ENCODE data around the gene FGF10.

The FGF10 gene

DNA sequence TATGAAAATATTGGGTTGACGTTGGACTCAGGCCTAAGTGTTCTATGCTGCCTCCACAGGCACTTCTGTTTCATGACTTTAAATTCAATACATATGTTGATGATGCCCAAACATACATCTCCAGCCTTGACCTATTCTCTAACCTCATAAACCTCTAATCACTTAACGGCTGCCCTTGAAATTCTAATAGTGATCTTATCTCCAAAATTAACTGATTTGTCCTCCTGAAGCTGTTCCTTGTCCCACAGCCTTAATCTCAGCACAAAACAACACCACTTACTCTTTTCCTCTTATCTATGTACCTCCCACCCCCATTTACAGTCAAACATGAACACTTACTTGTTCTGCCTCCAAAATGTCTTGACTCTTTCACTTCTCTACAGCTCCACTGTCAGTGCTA is 43.3 kb downstream of the FGF10 start:
- no peak for FAIRE-seq

DNA sequence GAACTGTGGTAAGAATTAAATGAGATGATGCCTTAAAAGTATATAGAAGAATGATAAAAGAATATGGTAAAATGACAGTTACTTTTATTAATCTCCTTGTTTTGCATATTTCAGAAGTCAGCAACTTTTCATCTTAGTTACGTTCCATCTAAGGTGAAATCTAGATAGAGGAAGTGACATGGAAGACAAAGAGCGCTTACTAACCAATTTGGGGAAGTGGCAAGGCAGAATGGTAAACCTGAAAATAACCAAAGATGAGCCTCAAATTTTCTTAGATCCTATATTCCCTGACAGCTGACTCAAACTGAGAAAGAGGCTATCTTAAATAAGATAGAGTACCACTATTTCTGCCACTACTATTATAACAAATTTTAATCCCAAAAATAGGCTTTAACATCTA is 52.5 kb downstream of the FGF10 start:
- no peak for FAIRE-seq

DNA sequence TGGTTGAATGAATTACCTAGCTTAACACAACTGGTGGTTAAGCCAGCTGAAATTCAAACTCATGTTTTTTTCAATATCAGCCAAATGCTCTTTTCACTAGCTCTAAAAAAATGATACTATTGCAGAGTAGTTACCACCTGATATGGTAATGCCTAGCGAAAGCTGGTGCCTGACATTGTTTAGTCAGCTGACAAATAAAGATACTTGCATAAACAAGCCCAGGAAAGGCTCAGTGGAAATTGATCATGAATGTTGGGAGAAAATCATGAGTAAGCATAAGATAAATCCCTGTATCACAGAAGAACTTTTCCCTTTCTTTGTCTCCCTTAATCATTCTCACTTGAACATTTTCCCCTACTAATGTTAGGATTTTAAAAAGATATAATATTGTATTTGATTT is 54.6 kb downstream of the FGF10 start:
- no peak for FAIRE-seq

DNA sequence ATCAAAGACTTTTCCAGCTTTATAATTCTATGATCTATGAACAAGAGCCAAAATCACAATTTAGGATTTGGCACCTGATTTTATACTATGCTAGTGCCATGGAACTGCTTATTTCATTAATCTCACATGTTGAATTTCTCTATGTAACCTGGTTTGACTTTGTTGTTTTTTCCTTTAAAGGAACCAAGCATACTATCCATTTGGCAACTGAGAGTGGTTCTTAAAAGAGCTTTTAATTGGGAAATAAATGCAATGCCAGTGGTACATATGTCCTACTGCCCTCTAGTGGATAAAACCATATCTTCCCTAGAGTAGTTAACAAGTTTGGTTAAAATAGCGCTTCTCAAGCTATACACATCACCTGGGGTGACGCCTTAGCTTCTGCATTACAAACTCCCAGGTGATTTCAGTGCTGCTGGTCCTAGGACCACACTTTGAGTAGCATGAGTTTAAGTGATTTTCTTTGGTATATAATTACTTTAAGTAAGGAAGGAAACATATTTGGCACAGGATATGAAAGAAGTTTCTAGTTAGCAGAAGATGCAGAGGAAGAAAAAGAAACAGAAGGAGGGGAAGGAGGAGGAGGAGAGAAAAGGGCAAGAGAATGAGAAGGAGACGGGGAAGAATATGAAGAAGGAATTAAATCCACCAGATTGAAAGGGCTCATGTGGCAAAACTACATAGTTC is 56.8 kb downstream of the FGF10 start:
- no peak for FAIRE-seq

DNA sequence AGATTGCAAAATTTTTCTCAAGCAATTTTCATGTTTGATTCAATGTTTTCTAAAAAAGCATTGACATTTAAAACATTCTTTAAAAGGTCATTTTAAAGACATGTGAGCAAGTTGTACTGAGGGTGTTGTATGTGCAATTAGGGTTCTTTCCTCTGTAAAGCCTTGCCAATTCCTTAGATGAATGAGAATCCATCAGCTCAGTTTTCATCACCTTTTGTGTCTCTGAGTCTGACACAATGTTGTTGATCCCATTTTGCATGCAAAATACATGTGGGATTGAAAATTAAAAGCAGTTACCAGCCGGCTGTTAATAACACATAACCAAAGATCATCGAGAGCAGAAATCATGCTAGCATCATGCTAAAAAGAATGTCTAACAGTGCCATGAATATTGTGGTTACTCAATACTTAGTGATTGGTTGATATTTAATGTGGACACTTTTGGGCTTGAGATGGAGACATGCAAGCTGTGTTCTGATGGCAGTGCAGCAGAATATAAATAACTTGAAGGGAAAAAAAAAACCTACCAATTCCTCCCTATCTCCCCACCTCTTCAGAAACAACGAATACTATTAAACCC is 57.7 kb downstream of the FGF10 start:
- no peak for FAIRE-seq

DNA sequence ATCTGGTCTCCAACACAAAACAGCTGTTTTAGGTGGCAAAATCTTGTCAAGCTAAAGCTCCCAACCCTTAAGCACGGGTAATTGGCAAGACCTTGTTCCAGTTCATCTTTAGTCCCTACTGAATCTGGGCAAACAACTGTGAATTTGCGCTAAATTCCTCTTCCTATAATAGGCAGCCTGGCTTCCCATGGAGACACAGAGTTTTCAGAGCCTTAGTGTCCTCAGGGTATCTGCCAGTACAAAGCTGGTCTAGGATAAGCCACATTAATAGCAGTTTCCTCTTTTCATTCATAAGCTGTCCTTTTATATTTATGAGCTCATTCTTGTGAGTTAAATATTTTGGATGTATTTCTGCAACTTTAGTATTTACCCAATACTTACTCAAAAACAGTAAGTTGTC is 59.5 kb downstream of the FGF10 start:
- FAIRE-seq = no peak

DNA sequence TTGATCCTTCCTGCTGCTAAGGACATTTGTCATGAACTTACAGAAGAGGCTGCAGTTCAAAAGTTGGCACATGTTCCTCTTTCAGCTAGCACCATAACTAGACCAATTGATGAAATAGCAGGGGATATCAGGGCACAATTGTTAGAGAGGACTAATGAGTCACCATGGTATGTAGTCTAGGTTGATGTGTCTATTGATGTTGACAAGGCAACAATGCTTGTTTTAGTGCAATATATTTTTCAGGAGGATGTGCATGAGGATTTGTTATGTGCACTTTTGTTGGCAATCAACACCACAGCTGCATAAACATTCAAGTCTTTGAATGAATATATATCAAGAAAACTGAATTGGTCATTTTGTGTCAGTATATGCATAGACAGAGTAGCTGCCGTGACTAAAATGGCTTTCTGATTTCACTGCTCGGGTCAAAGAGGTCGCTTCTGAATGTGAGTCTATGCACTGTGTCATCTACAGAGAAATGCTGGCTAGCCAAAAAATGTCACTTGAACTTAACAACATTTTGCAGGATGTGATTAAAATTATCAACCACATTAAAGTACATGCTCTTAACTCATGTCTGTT is 68.0 kb downstream of the FGF10 start:
- no peak for FAIRE-seq

DNA sequence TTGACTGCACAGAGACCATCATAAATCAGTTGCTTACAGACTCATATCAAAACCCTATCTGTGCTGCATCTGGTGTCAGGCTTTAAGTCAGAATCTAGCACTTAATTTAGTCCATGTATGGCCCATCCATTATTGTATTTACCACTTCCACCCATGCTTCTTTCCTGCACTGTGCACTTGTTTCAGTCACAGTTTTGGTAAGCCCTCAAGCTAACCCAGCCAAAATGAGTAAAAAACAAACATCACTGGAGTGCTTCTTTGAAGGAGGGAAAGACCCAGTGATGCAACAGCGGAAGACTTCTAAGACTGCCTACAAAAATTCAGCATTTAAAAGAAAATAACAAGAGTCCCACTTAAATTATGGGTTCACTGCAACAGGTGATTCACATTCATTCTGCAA is 69.0 kb downstream of the FGF10 start:
- no peak for FAIRE-seq

DNA sequence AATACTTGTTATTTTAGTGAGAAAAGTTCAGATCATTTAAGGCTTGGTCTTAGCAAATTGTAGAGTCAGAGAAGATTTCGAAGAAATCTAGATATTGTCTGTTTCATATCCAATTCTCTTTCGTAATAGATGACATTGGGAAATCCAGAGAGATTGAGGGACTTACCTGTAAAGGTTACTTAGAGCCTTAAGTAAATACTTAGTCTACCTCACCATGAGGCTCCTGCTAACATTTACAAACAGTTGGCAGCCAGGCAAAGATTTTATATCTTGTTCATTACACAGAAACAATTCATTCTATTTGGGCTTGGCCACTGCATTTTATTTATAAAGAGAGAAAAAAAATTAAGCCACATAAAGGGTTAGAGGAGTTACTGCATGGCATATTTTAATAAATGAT is 70.3 kb downstream of the FGF10 start:
- no peak for FAIRE-seq

DNA sequence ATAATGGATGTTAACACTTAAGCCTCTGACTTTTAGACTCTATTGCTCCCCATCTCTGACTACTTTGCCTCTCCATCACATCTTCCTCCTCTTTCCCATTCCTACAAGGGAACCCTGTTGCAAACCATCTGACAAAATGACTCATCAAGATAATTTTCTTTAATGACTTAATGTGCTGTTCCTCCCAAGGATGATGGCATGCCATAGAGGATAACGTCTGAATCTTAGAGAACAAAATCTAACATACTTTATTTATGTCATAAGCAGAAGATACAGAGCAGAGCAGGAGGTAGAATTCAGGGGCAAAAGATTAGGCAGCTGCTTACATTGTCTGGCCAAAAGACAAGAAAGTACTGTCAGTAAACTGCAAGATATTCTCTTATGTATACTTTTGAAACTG is 76.8 kb downstream of the FGF10 start:
- FAIRE-seq = no peak

DNA sequence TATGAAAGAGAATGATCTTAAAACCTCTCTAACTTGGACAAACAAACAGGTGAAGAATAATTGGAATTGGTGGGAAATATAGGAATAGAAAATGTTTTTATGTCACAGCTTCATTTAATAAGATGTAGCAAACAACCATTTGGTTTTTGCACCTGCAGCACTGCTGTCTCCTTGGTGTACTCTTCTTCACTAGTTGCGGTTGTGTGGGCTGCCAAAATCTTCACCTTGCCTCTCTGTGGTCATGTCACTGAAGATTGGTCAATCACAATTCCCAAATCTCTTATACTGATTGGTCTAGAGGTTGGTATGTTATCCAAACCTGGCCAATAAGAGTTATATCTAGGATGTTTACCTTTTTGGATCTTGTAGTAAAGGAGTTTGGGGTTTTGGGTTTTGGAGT is 88.7 kb downstream of the FGF10 start:
- no peak for FAIRE-seq

DNA sequence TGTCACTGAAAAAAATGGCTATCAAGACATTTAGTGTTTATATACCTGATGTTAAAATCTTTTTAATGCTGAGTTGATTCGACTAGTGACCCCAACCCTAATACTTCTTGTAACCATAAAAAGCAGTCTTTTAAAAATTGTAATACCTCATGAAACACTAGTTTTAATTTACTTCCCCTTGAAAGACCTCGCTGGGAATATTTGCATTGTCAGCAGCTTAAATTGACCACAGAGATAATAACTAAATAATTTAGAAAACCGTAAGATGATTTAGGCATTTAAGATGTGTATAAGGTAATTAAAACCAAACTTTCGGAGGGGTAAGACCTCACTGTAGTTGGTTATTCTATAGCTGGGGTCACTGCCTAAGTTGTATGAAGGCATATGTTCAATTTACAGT is 89.8 kb downstream of the FGF10 start:
- no peak for FAIRE-seq

DNA sequence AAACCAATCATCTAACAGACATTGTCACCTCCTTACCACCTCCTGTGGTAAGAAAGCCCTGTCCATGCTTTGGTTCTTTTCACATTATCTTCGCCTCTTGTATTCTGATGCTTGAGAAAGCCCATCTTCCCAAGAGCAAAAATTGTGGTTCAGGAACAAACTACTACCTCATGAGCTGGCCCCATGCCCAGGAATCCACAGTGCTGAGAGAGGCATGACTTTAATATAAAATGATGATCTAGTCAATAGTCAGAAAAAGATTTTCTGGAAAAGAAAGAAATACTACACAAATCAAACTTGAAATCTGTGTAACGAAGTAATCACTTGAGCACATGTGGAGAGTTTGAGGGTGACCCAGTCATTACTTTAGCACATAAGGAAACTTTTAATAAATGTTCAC is 94.7 kb downstream of the FGF10 start:
- no peak for FAIRE-seq

DNA sequence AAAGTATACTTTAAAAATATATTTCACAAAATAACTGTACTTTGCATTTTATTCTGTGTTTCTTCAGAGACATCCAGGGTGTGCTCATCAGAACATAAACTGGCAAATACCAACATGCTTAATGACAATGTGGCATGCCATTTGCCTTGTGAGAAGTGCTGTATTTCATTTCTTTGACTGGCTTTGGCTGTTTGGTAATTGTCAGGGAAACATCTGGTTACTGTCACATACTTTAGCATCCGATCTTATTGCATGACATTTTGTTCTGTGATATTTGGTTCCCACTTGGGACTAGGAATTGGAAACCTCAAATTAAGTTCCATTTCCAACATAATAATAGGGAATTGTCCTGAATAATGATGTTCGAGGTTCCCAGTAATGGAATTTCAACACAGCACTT is 96.5 kb downstream of the FGF10 start:
- FAIRE-seq = no peak

DNA sequence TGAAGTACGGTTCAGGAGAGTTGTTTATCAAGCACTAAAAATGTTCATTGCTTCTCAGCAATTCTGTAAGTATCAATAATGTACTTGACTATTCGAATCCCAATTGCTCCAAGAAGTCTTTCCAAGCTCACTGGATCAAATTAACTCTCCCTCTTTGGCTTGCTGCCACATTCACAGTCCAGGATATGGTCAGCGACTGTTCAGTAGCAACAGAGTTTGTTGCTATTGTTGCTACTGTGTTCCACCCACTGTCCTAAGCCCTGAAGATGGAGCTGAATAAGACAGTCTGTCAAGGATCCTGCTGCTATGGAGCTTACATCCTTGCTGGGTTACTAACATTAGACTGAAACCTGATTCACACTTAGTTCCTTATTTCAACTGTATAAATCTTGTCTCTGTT is 110.8 kb downstream of the FGF10 start:
- no peak for FAIRE-seq

DNA sequence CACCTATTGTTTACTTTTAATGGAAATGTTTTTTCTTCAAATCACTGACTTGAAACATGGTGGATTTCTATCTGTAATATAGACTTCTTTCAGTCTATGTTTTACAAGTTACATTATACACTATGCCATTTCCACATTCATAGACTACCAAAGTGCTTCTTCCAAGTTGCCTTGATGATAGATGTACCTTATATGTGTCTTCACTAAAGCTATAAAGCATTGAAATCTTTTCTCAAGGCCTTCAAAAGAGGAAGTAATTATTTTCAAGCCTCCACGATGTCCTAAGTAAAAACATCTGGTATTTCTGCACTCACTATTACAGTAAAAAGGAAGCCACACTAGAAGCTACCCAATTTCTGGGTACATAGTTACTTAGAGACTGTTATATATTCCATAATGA is 113.3 kb downstream of the FGF10 start:
- FAIRE-seq = no peak

DNA sequence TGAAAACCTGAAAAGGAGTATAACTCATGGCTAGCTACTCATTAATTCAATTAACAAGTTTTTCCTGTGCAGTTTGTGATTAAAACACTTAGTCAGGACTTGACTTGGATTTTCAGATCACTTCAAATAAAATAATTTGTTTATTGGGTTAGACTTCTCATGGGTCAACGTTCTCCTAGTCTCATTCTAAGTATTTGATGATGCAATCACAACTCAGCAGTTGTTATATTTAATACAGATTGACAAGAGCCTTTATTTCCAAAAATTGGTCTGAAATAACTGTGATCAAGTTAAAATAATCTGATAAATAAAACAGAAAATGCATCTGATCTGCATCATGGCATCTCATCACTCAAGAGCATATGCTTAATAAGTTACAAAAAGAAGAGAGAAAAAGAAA is 113.9 kb downstream of the FGF10 start:
- FAIRE-seq = no peak

DNA sequence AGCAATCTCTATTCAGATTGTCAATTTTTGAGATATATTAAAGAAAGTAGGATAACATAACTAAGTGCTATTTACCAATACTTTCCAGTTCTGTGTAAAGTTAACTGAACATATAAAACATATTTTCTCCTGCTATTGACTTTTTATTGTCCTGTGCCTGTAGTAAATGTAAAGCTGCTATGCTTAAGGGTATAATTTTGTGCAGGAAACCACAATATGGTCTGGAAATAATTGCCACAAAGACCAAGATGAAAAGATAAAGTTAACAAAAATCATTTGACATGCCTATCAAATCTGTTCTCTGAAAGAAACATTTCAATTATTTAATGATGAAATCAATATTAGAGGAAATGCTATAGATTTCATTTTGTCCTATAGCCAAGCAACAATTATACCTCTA is 121.3 kb downstream of the FGF10 start:
- FAIRE-seq = no peak

DNA sequence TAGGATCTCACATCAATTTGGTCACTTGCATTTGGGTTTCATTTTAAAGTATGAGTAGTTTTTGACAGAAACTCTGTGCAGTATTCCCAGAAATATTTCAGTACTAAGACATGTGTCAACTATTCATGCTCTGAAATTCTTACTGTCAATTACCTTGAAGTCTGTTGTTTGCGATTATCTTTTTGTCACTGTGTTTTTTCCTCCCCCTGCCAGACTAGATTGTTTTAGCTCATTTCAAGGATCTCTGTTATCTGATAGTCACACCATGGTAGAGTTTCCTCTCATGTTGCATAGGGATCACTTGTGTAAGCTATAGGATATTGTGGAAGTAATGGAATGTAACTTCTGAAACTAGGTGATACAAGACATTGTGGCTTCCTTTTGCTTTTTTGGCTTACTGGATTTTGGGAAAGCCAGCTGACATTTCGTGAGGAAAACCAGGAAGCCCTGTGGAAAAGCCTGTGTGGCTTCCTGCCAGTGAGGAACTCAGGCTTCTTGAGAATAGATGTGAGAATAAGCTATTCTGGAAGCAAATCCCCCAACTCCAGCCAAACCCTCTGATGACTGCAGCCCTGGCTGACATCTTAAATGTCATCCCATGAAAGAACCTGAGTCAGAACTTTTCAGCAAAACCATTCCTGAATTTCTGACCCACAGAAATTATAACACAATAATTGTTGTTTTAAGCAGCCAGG is 122.2 kb downstream of the FGF10 start:
- no peak for FAIRE-seq

DNA sequence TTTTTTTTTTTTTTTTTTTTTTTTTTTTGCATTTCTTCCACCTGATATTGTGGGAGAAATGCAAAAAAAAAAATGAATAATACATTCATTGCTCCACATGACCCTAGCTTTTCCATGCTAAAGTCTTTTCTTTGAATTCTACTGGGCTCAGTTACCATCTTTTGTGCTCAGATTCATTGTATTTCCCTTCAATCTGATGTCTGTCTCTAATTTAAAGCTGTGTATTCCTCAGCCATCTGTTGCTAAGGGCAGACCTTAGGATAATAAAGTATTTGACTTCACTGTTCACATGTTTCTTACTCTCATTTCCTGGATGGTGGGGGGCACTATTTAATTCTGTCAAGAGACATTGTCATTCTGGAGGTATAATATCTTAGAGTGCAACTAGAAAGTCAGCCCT is 123.5 kb downstream of the FGF10 start:
- FAIRE-seq = no peak

DNA sequence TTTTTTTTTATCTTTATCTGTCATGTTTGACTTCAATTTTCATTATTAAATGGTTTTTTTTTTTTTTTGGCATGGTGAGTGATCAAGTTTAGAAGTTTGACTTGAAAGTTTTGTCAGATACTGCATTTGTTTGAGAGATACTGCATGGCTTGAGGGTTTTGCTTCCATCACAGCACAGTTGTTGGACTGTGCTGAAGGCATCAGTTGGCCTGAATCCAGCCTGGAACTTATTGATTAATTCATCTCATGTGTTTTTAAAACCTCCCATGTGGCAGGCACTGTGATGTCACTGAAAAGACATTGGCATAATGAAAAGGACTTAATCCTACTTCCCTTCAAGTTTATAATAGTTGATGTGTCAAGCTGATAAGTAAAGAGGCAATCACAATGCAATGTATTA is 128.4 kb downstream of the FGF10 start:
- FAIRE-seq = no peak

DNA sequence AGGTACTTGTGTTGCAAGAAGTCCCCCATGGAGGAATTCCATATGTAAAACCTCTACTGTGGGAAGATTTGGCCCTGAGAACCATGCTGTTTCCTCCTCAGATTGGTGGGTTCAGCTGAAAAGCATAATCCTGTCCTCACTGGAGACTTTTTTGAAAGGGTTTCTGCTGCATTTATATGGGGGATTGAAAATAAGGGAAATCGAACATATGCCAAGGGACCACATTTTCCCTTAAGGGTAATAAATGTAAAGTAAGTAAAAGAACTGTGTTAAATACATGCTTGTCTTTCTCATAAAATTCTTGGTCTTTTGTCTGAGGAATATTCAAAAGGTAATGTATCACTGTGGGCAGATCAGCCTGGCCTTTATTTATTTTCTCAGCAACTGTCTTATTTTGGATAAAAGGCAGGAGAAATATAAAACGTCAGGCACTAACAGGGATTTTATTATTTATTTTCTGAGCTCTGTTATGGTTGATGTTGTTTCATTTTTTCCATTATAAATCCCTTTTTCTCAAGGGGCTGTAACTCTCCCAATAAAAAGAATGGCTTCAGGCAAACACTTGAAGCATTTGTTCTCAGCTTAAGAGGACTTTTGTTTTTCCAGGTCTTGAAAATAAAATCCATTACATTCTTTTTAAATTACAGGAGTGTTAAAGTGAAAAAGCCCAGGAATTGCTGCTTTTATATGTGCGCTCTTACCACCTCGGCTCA is 131.4 kb downstream of the FGF10 start:
- no peak for FAIRE-seq

DNA sequence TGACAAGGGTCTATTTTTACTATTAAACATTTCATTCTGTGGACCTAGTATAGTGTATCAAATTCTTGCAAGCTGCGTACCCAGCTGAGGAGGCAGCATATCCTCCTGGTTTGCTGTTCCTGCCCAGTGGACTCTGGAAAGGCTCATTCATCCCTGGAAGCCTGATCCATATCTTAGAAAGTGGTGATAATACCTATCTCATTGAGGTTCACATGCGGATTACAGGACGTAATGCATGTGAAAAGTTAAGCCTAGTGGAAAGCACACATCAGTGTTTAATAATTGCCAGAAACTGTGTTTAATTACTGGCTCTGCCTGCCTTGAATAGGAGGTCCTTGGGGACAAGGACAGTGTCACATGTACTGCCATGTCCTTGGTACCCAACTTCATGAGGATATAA is 132.0 kb downstream of the FGF10 start:
- no peak for FAIRE-seq

All from TTC549 (cell line).